K562 (cell line): ENCODE measurements around the gene LSR. TPM values are rescaled to one million over a fixed set of nuclear protein-coding genes. Genes with fewer than 3 reads are reported as not detected.

Source experiments
- CBFA2T3 ChIP-seq: fragments of 450-650 bp; IDR thresholded peaks from 2 replicates; pipeline ENCODE4 v1.6.1; 2017
- EP300 ChIP-seq: IDR thresholded peaks from 2 replicates; pipeline ENCODE4 v1.6.1; 2012; ENCODE audit warnings: low read length, improper control_type of control experiment
- ESRRB ChIP-seq: fragments of 250-450 bp; sonication (Bioruptor Pico); IDR thresholded peaks from 2 replicates; pipeline ENCODE4 v1.5.0; 2020; ENCODE audit warnings: mild to moderate bottlenecking, moderate library complexity, borderline replicate concordance
- FOXK1 ChIP-seq: sonication (generic); formaldehyde crosslinking; IDR thresholded peaks from 2 replicates; pipeline ENCODE4 v1.8.0; 2022; ENCODE audit warnings: missing genetic modification reagents, mild to moderate bottlenecking, borderline replicate concordance
- HDAC2 ChIP-seq: fragments of 450-650 bp; IDR thresholded peaks from 2 replicates; pipeline ENCODE4 v1.6.1; 2016; ENCODE audit warnings: mild to moderate bottlenecking
- MGA ChIP-seq: fragments of 450-650 bp; IDR thresholded peaks from 2 replicates; pipeline ENCODE4 v1.6.1; 2016; ENCODE audit warnings: mild to moderate bottlenecking, moderate library complexity
- RCOR1 ChIP-seq, 2 experiments: IDR thresholded peaks; 2 replicates each; pipeline ENCODE4 v1.6.1; 2012; ENCODE audit warnings: low read depth in 2 of 2, low read length in 2 of 2, borderline replicate concordance in 1 of 2, improper control_type of control experiment in 1 of 2
- STAT5B ChIP-seq: fragments of 250-450 bp; sonication (Bioruptor Pico); IDR thresholded peaks from 2 replicates; pipeline ENCODE4 v1.8.0; 2021; ENCODE audit warnings: mild to moderate bottlenecking, inconsistent platforms
- ZBTB33 ChIP-seq: sonication (generic); formaldehyde crosslinking; IDR thresholded peaks from 2 replicates; pipeline ENCODE4 v1.8.1; 2023; ENCODE audit warnings: mild to moderate bottlenecking, missing genetic modification reagents
- ZNF395 ChIP-seq: fragments of 200-800 bp; sonication (Bioruptor generic); IDR thresholded peaks from 2 replicates; pipeline ENCODE4 v1.6.1; 2017; ENCODE audit warnings: missing genetic modification characterization, missing compliant biosample characterization
- ZNF77 ChIP-seq: fragments of 250-450 bp; sonication (Bioruptor Pico); IDR thresholded peaks from 2 replicates; pipeline ENCODE4 v1.5.0; 2020
- polyA plus RNA-seq, 8 experiments: library from polyadenylated mRNA; depleted of rRNA in 4 of 8; stranded (reverse) in 5 of 8; unstranded in 3 of 8; fragments of >200 nt; fragmentation: Nextera tagmentation in 2 of 8; fragmentation: Illumina TruSeq in 1 of 8; extraction: Ambion mirVana in 2 of 8; extraction: Trizol in 1 of 8; gene quantifications; 2 replicates each; pipeline versions ENCODE4 v1.2.1 to v1.2.3, GENCODE V29; 2011 to 2014; ENCODE audit warnings: inconsistent platforms in 1 of 8, missing spikeins in 1 of 8
- total RNA-seq, 7 experiments: library from RNA; depleted of rRNA in 6 of 7; stranded (reverse); fragments of >200 nt in 6 of 7; fragmentation: Illumina TruSeq in 2 of 7; extraction: Trizol in 2 of 7; gene quantifications; 2 replicates each; pipeline versions ENCODE4 v1.2.1 to v1.2.3, GENCODE V29; 2011 to 2021; ENCODE audit warnings: low replicate concordance in 1 of 7

The LSR gene
- total and polyA plus RNA-seq, 9 of the 15 experiments (the other 6 are each of a cell fraction or from before 2014, with no cell fraction given) = 0.44 to 87.9 (median 28.0) TPM

GRCh38 chr19:35295792-35296462 lies 47.1 kb downstream of the LSR start (continued):
- TF ChIP-seq MGA (peak; percentile 37; the same call in 1 of the 2 replicates), CBFA2T3 (peak; percentile 66), ZBTB33 (CRISPR knock-in tag) (no peak), EP300 (peak; percentile 17; the same call in 1 of the 2 replicates), STAT5B (CRISPR knock-in tag) (no peak), ESRRB (CRISPR knock-in tag) (no peak), FOXK1 (CRISPR knock-in tag) (no peak), RCOR1 (IDR thresholded peaks at IDR 0.05; ENCODE audit: borderline replicate concordance in 1 of 2, low read depth in 2 of 2, low read length in 2 of 2) (no peak), ZNF395 (no peak), ZNF77 (CRISPR knock-in tag) (no peak), HDAC2 (peak; percentile 34; the same call in 1 of the 2 replicates)
